Stimulated activated CD4-positive, alpha-beta T cell treated with anti-CD3 and anti-CD28 coated beads, Interleukin-1b, Interleukin-23, amount 100 ng/mL, for 48 hours (primary cell): ENCODE measurements around the gene COG3.
A peak's percentile ranks its signal among the peaks of the same experiment; 100 is the strongest.

Source experiments
- DNase-seq: peaks from one replicate; pipeline ENCODE4 v3.0.0-alpha.2; 2020

COG3 gene

GRCh38 chr13:45510672-45511071, 45.9 kb downstream of the COG3 start:
- no peak for DNase-seq

GRCh38 chr13:45511310-45512097, 46.8 kb downstream of the COG3 start:
- DNase-seq, result peak; percentile 5

GRCh38 chr13:45512098-45512496, 47.4 kb downstream of the COG3 start:
- no peak for DNase-seq

GRCh38 chr13:45516757-45517156, 52.0 kb downstream of the COG3 start:
- no peak for DNase-seq

- DNase-seq, result peak; percentile 14
Measured at GRCh38 chr13:45518525-45519245, 53.9 kb downstream of the COG3 start.

- DNase-seq, result no peak
Measured at GRCh38 chr13:45519493-45519892, 54.8 kb downstream of the COG3 start.

GRCh38 chr13:45521297-45521696, 56.6 kb downstream of the COG3 start:
- DNase-seq, result no peak

GRCh38 chr13:45522571-45522970, 57.8 kb downstream of the COG3 start:
- no peak for DNase-seq

- DNase-seq, result no peak
Measured at GRCh38 chr13:45527699-45528462, 63.1 kb downstream of the COG3 start.

- no peak for DNase-seq
Measured at GRCh38 chr13:45529758-45530157, 65.0 kb downstream of the COG3 start.

- no peak for DNase-seq
Measured at GRCh38 chr13:45534604-45535003, 69.9 kb downstream of the COG3 start.

- DNase-seq, result no peak
Measured at GRCh38 chr13:45536224-45536623, 71.5 kb downstream of the COG3 start.

- DNase-seq, result no peak
Measured at GRCh38 chr13:45537516-45537915, 72.8 kb downstream of the COG3 start.

- DNase-seq, result no peak
Measured at GRCh38 chr13:45538382-45538781, 73.6 kb downstream of the COG3 start.

- DNase-seq, result no peak
Measured at GRCh38 chr13:45540195-45540594, 75.5 kb downstream of the COG3 start.

- no peak for DNase-seq
Measured at GRCh38 chr13:45540864-45541263, 76.1 kb downstream of the COG3 start.

GRCh38 chr13:45541806-45542205, 77.1 kb downstream of the COG3 start:
- DNase-seq, result no peak

GRCh38 chr13:45542391-45542790, 77.7 kb downstream of the COG3 start:
- DNase-seq, result no peak

GRCh38 chr13:45542878-45543277, 78.1 kb downstream of the COG3 start:
- no peak for DNase-seq

- no peak for DNase-seq
Measured at GRCh38 chr13:45544520-45544919, 79.8 kb downstream of the COG3 start.

GRCh38 chr13:45545686-45546409, 81.1 kb downstream of the COG3 start:
- DNase-seq, result no peak

- DNase-seq, result no peak
Measured at GRCh38 chr13:45546410-45546765, 81.6 kb downstream of the COG3 start.

- DNase-seq, result no peak
Measured at GRCh38 chr13:45548281-45548680, 83.5 kb downstream of the COG3 start.
